HG03575 (cell line): ENCODE data around the gene MYH10.
"Not testable (repeated sequence)": the region's sequence is repeated elsewhere in the genome, so short reads cannot be mapped to it uniquely, and the experiment has no call there.

Experiments used
- ATAC-seq: cut with Tn5 transposase; IDR thresholded peaks from one replicate; pipeline ENCODE4 v1.9.1; 2021; ENCODE audit not compliant: unreplicated experiment, insufficient number of reproducible peaks, low FRiP score; ENCODE audit errors: extremely low read depth

MYH10 gene

GRCh38 chr17:8630227-8630801 lies at the start of gene MYH10:
MYH10 (minus strand) TSS chr17:8630725; CDS start chr17:8623246, 7,479 bp downstream.
- ATAC-seq = no peak

GRCh38 chr17:8679126-8679525 lies 48.6 kb upstream of the MYH10 start:
- no peak for ATAC-seq

GRCh38 chr17:8675306-8675705 lies 44.8 kb upstream of the MYH10 start:
- no peak for ATAC-seq

GRCh38 chr17:8674344-8675305 lies 44.1 kb upstream of the MYH10 start:
- no peak for ATAC-seq

DNA sequence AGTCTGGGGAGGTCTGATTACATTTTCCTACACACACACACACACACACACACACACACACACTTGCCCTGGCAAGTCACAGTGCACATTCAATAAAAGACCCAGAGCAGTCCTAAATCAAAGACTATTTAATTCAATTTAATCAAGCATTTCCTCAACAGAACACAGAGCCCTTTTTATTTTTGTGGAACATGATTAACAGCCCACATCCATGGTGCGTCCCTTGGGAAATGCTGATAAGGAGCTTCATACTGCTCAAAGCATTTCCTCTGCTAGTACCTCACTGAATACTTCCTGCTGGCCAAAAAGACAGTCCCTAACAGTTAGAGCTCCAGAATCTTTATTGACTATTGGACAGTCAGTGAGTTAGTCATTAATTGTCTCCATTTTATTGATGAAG lies 43.1 kb upstream of the MYH10 start:
- ATAC-seq = no peak

GRCh38 chr17:8672326-8672725 lies 41.8 kb upstream of the MYH10 start:
- no peak for ATAC-seq

- no peak for ATAC-seq
These were observed 39.9 kb upstream of the MYH10 start for GRCh38 chr17:8670421-8670820.

DNA sequence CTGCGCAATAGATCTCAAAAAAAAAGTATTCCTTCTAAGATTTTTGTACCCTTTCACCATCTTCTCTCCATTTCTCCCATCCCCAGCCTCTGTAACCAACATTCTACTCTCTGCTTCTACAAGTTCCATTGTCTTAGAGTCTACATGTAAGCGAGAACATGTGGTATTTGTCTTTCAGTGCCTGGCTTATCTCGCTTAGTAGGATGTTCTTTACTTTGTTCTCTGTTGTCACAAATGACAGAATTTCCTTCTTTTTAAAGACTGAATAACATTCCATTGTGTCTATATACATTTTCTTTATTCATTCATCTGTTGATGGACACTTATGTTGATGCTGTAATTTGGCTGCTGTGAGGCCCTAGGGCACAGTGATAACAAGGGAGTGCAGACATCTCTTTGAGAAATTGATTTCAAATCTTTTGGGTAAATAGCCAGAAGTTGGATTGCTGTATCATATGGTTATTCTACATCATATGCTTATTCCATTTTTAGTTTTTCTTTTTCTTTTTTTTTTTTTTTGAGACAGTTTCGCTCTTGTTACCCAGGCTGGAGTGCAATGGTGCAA lies 37.7 kb upstream of the MYH10 start:
- no peak for ATAC-seq

- no peak for ATAC-seq
These were observed 36.9 kb upstream of the MYH10 start for GRCh38 chr17:8667421-8667820.

DNA sequence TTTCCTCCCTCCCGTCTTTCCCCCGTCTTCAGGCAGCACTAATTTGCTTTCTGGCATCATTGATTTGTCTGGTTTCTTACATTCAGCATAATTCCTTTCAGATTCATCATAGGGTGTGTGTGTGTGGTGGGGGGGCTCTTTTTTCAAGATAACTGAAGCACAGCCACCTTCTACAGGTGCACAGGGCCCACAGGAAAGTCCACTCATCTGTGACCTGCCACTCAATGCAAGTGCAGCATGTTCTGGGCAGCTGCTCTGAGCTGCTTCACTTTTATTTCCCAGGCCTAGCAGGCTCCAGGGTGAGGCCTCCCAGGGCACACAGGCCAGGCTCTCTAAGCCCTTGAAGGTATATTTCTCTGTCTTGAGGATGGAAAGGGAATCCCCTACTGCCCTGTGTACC lies 35.2 kb upstream of the MYH10 start:
- ATAC-seq = no peak

- ATAC-seq = no peak
These were observed 34.1 kb upstream of the MYH10 start for GRCh38 chr17:8664456-8665126.

DNA sequence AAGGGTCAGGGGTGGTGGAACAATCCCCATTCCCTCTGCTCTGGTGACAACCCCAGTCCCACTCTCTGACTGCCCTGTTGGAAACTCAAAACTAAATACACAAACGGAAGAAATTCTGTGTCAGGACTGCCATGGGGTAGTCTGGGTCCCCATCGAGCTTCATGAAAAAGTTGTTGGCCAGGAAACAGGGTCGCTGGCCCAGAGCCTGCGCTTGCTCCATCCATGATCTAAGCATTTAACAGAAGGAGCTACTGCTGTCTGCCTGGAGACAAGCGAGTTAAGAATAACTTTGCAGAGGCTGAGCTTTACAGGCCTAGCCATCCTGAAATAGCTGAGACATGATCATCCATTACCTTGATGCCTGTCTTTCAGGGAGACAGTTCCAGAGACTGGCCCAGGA lies 32.4 kb upstream of the MYH10 start:
- ATAC-seq = no peak

DNA sequence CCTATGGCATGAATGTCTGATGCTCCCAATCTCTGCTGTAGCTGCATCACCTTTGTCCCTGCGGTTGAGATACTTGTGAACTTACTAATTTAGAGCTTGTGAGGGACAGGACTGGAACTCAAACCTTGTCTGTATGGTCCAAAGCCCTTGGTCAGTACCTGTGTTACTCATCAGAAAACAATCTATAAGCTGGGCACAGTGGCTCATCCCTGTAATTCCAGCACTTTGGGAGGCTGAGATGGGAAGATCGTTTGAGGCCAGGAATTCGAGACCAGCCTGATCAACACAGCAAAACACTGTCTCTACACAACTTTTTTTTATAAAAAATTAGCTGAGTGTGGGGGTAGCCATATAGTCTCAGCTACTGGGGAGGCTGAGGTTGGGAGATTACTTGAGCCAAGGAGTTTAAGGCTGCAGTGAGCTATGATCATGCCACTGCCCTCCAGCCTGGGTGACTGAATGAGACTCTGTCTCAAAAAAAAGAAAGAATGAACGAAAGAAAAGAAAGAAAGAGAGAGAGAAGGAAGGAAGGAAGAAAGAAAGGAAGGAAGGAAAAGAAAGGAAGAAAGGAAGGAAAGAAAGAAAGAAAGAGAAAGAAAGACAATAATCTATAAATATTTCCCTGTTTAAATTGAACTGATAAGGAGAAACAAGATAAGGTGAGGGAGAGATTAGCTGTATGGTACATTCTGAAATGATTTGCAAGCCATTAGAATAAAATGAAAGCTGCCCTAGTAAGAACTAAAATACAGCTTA lies 31.7 kb upstream of the MYH10 start:
- no peak for ATAC-seq

DNA sequence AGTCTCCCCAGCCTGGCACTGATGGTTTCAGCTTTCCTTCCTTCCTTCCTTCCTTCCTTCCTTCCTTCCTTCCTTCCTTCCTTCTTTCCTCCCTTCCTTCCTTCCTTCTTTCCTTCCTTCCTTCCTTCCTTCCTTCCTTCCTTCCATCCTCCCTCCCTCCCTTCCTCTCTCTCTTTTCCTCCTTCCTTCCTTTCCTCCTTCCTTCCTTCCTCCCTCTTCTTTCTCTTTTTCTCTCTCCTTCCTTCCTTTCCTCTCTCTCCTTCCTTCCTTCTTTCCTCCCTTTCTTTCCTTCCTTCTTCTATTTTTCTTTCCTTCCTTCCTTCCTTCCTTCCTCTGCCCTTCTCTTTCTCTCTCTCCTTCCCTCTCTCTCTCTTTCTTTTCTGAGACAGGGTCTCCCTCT lies 30.2 kb upstream of the MYH10 start:
- ATAC-seq = not testable (repeated sequence)

- ATAC-seq = no peak
These were observed 29.4 kb upstream of the MYH10 start for GRCh38 chr17:8659758-8660410.

DNA sequence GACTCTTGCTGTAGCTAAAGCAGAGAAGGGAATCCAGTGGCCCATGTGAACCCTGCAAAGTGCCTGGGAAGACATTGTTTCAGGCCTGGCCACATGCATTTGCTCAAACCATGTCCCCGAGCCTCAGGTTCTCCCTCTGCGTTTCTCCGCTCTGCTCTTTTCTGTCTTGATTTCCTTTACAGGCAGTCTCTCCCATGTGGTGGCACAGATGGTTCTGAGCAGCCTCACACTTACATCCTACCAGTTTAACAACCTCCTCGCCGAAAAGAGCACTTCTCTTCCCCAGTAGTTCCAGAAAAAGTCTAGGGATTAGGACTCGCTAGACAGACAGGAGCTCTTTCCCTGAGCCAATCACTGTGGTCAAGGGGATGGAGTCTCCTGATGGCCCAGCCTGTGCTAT lies 28.3 kb upstream of the MYH10 start:
- no peak for ATAC-seq

DNA sequence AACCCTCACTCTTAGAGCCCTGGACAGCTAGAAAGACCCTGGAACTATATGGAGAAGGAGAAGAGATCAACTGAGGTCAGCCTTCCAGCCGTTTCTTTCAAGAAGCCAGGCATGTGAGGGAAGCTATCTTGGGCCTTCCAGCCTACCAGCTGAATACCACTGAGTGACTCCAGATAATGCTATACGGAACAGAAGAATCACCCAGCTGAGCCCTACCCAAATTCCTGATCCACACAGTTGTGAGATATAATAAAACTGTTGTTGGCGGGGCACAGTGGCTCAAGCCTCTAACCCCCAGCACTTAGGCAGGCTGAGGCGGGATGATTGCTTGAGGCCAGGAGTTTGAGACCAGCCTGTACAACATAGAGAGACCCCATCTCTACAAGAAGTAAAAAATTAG lies 26.2 kb upstream of the MYH10 start:
- no peak for ATAC-seq

DNA sequence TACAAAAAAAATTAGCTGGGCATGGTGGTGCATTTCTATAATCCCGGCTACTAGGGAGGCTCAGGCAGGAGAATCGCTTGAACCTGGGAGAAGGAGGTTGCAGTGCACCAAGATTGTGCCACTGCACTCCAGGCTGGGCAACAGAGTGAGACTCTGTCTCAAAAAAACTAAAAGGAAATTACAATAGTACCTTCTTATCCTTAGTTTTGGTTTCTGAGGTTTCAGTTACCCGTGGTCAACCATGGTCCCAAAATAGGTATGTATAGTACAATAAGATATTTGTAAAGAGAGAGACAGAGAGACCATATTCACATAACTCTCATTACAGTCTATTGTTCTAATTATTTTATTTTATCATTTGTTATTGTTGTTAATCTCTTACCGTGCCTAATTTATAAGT lies 24.3 kb upstream of the MYH10 start:
- ATAC-seq = no peak

- ATAC-seq = no peak
These were observed 20.5 kb upstream of the MYH10 start for GRCh38 chr17:8651013-8651412.
